ENCODE results near the gene KLK6.
"Not testable (repeated sequence)": the region's sequence is repeated elsewhere in the genome, so short reads cannot be mapped to it uniquely, and the experiment has no call there.

KLK6 gene

DNA sequence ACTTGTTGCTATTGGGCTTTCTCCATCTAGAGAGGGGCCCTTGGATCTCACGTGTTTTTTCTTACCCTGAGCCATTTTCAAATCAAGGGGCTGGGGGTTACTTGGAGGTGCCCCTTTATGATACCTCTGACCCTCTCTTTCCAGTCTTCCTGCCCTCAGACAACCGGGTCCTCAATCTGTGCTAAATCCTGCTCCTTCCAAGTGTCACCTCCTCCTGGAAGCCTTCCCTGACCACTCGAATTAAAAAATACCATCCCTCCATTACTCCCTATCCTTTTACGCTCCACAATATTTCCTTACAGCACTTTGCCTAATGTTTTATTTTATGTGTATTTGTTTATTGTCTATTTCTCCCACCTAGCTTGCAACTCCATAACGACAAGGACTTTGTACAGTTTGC, 28.7 kb upstream of the KLK6 start:
- H3K9ac ChIP-seq (ENCODE audit: low read length in 5 of 5): no peak overlapping the region
- H3K4me1 ChIP-seq (ENCODE audit: control insufficient read depth in 5 of 5, insufficient read depth in 5 of 5, low read length in 5 of 5): peaks cover 0 to 6% (median 0%) of the 10 kb centered on the region in 5 donors
- peaks cover 25 to 44% (median 36%) of the 10 kb centered on the region in 5 donors for H3K27me3 ChIP-seq (ENCODE audit: control insufficient read depth in 5 of 5, insufficient read depth in 4 of 5, low read length in 5 of 5)
- no peak overlapping the region for H3K4me3 ChIP-seq (ENCODE audit: low read depth in 1 of 5, low read length in 5 of 5)
- H3K9me3 ChIP-seq (ENCODE audit: control insufficient read depth in 5 of 5, low read length in 5 of 5): peaks cover 0 to 4% (median 0%) of the 10 kb centered on the region in 5 donors
- H3K27ac ChIP-seq (ENCODE audit: low read depth, low read length): no peak overlapping the region
- no peaks in the 10 kb centered on the region for H3K36me3 ChIP-seq (ENCODE audit: control insufficient read depth in 5 of 5, insufficient read depth in 5 of 5, low read length in 5 of 5)

DNA sequence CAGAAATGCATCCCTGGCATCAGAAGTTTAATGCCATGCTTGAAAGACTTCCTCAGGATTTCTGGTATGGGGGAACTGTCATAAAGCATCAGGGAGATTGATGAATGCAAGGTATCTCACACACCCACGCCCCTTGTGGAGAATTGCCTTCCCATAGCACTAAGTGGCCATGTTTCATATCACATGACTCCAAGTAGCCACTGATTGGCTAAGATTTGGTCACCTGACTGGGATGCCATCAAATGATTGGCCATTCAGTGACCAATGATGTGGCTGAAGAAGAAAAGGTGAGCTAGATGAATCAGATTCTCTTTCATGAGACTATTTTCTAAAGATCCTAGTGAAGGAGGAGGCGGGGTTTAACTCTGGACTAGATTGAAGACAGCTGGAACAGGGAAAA, 24.7 kb upstream of the KLK6 start:
- no peak overlapping the region for H3K9ac ChIP-seq (ENCODE audit: low read length in 5 of 5)
- H3K27ac ChIP-seq (ENCODE audit: low read depth, low read length): no peak overlapping the region
- H3K4me1 ChIP-seq (ENCODE audit: control insufficient read depth in 5 of 5, insufficient read depth in 5 of 5, low read length in 5 of 5): no peaks in the 10 kb centered on the region
- H3K36me3 ChIP-seq (ENCODE audit: control insufficient read depth in 5 of 5, insufficient read depth in 5 of 5, low read length in 5 of 5): no peaks in the 10 kb centered on the region
- no peak overlapping the region for H3K4me3 ChIP-seq (ENCODE audit: low read depth in 1 of 5, low read length in 5 of 5)
- peaks cover 0 to 4% (median 2%) of the 10 kb centered on the region in 5 donors for H3K9me3 ChIP-seq (ENCODE audit: control insufficient read depth in 5 of 5, low read length in 5 of 5)
- peaks cover 0 to 19% (median 7%) of the 10 kb centered on the region in 5 donors for H3K27me3 ChIP-seq (ENCODE audit: control insufficient read depth in 5 of 5, insufficient read depth in 4 of 5, low read length in 5 of 5)

DNA sequence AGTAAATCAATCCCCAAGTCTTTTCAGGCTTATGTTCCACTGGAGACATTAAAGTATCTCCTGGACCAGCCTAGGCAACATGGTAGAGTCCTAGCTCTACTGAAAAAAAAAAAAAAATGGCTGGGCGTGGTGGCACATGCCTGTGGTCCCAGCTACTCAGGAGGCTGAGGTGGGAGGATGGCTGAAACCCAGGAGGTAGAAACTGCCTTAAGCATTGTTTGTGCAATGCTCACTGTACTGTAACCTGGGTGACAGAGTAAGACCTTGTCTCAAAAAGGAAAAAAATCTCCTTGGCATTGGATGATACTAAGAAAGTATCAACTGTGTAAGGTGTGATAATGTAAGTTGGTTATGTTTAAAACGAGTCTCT, 23.3 kb upstream of the KLK6 start:
- no peak overlapping the region for H3K4me3 ChIP-seq (ENCODE audit: low read depth in 1 of 5, low read length in 5 of 5)
- H3K27me3 ChIP-seq (ENCODE audit: control insufficient read depth in 5 of 5, insufficient read depth in 4 of 5, low read length in 5 of 5): peaks cover 5 to 12% (median 6%) of the 10 kb centered on the region in 5 donors
- no peaks in the 10 kb centered on the region for H3K36me3 ChIP-seq (ENCODE audit: control insufficient read depth in 5 of 5, insufficient read depth in 5 of 5, low read length in 5 of 5)
- H3K27ac ChIP-seq (ENCODE audit: low read depth, low read length): no peak overlapping the region
- H3K4me1 ChIP-seq (ENCODE audit: control insufficient read depth in 5 of 5, insufficient read depth in 5 of 5, low read length in 5 of 5): no peaks in the 10 kb centered on the region
- peaks cover 0 to 4% (median 2%) of the 10 kb centered on the region in 5 donors for H3K9me3 ChIP-seq (ENCODE audit: control insufficient read depth in 5 of 5, low read length in 5 of 5)
- no peak overlapping the region for H3K9ac ChIP-seq (ENCODE audit: low read length in 5 of 5)

DNA sequence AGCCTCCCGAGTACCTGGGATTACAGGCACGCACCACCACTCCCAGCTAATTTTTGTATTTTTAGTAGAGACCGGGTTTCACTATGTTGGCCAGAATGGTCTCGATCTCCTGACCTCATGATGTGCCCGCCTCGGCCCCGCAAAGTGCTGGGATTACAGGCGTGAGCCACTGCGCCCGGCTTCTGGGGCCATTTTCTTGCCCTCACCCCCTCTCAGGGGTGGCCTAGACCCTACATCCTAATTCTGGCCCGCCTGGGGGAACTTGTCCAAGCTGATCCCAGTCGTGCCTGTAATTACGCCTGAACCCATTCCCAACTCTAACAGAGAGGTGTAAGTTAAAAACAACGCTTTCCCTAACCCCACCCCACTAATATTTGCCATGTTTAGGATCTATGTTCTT, 15.0 kb upstream of the KLK6 start:
- not testable (repeated sequence) for H3K27ac ChIP-seq (ENCODE audit: low read depth, low read length); H3K4me1 ChIP-seq (ENCODE audit: control insufficient read depth in 5 of 5, insufficient read depth in 5 of 5, low read length in 5 of 5); H3K36me3 ChIP-seq (ENCODE audit: control insufficient read depth in 5 of 5, insufficient read depth in 5 of 5, low read length in 5 of 5); H3K4me3 ChIP-seq (ENCODE audit: low read depth in 1 of 5, low read length in 5 of 5); H3K9me3 ChIP-seq (ENCODE audit: control insufficient read depth in 5 of 5, low read length in 5 of 5); H3K9ac ChIP-seq (ENCODE audit: low read length in 5 of 5)
- peaks cover 9 to 31% (median 18%) of the 10 kb centered on the region in 5 donors for H3K27me3 ChIP-seq (ENCODE audit: control insufficient read depth in 5 of 5, insufficient read depth in 4 of 5, low read length in 5 of 5)

DNA sequence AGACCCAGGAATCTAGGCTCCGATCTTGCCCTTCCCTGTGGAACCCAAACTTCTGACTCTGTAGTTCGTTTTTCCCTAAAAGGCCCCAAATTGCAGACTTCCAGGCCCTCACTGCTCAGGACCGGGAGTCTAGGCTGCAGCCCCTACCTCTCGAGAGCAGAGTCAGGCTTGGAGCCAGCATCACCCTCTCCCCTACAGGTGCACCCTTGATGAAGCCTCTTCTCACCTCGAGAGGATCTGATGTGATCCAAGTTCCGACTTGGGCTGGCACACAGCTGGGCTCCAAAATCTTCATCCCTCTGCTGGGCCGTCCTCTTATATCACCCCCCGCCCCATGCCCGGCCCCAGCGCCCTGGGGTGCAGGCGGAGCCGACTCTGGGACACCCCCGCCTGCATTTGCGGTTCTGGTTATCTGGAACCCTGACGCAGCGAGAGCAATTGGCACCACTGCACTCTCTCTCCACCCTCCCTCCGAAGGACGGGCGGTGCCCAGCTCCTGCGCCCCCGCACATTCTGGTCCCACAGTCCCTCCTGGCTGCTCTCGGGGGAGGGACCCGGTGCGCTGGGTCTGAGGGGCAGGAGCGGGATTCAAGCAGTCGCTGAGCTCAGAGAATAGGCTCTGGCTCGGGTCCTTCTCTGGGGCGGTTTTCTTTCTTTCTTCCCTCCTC, 14.4 kb upstream of the KLK6 start, which contains the start of gene KLK7:
KLK7 (minus strand) TSS at position 293 of the 668 bp plus-strand sequence. CDS start 1,518 bp downstream, outside the sequence.
- Histone ChIP-seq H3K4me3 (ENCODE audit: low read depth in 1 of 5, low read length in 5 of 5) (no peak within 1 kb of the TSS), H3K9me3 (ENCODE audit: control insufficient read depth in 5 of 5, low read length in 5 of 5) (no peaks in the 10 kb centered on the region), H3K36me3 (ENCODE audit: control insufficient read depth in 5 of 5, insufficient read depth in 5 of 5, low read length in 5 of 5) (no peaks in the 10 kb centered on the region), H3K27me3 (ENCODE audit: control insufficient read depth in 5 of 5, insufficient read depth in 4 of 5, low read length in 5 of 5) (peaks cover 9 to 32% (median 17%) of the 10 kb centered on the region in 5 donors), H3K27ac (ENCODE audit: low read depth, low read length) (no peak within 1 kb of the TSS), H3K4me1 (ENCODE audit: control insufficient read depth in 5 of 5, insufficient read depth in 5 of 5, low read length in 5 of 5) (no peaks in the 10 kb centered on the region), H3K9ac (ENCODE audit: low read length in 5 of 5) (no peak within 1 kb of the TSS)

DNA sequence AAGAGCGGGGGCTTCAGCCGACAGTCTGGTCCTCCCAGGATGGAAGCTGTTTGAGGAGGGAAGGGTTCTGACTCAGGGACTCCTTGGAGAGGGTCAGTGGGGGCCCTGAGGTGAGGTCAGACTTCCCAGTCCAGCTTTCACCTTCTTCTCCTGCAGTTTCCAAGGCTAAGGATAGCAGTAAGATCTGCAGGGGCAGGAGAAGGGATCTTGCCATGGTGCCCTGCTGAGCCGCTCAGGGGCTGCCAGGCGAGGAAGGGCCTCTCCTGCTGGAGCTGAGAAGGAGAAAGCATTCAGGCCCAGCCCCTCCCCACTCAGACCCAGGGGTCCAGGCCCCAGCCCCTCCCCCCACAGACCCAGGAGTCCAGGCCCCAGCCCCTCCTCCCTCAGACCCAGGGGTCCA, 12.8 kb upstream of the KLK6 start:
- no peak overlapping the region for H3K9ac ChIP-seq (ENCODE audit: low read length in 5 of 5)
- H3K27me3 ChIP-seq (ENCODE audit: control insufficient read depth in 5 of 5, insufficient read depth in 4 of 5, low read length in 5 of 5): peaks cover 12 to 38% (median 18%) of the 10 kb centered on the region in 5 donors
- no peak overlapping the region for H3K4me3 ChIP-seq (ENCODE audit: low read depth in 1 of 5, low read length in 5 of 5)
- no peaks in the 10 kb centered on the region for H3K4me1 ChIP-seq (ENCODE audit: control insufficient read depth in 5 of 5, insufficient read depth in 5 of 5, low read length in 5 of 5)
- no peaks in the 10 kb centered on the region for H3K9me3 ChIP-seq (ENCODE audit: control insufficient read depth in 5 of 5, low read length in 5 of 5)
- H3K36me3 ChIP-seq (ENCODE audit: control insufficient read depth in 5 of 5, insufficient read depth in 5 of 5, low read length in 5 of 5): no peaks in the 10 kb centered on the region
- H3K27ac ChIP-seq (ENCODE audit: low read depth, low read length): no peak overlapping the region

DNA sequence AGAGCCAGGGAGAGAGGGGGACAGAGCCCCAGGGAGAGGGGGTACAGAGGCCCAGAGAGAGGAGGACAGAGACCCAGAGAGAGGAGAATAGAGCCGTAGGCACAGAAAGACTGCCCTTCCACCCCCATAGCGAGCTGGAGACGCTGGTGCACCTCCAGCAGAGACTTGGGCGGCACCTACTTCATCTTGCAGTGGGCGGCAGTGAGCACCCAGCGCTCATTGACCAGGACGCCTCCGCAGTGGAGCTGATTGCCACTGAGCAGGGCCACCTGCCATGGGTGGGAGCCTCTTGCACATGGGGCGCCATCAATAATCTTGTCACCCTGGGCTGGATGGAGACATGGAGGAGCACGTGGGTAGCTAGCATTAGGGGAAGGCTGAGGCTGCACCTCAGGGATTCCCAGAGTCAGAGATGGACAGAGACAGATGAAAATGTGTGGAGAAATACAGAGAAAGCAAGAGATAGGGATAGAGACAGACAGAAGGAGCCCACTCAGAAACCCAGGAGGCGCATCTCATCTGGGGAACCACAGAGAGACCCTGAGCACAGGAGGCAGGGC, 12.3 kb upstream of the KLK6 start:
- Histone ChIP-seq H3K9ac (ENCODE audit: low read length in 5 of 5) (no peak overlapping the region), H3K36me3 (ENCODE audit: control insufficient read depth in 5 of 5, insufficient read depth in 5 of 5, low read length in 5 of 5) (no peaks in the 10 kb centered on the region), H3K27me3 (ENCODE audit: control insufficient read depth in 5 of 5, insufficient read depth in 4 of 5, low read length in 5 of 5) (peaks cover 12 to 38% (median 22%) of the 10 kb centered on the region in 5 donors), H3K27ac (ENCODE audit: low read depth, low read length) (no peak overlapping the region), H3K9me3 (ENCODE audit: control insufficient read depth in 5 of 5, low read length in 5 of 5) (no peaks in the 10 kb centered on the region), H3K4me1 (ENCODE audit: control insufficient read depth in 5 of 5, insufficient read depth in 5 of 5, low read length in 5 of 5) (no peaks in the 10 kb centered on the region), H3K4me3 (ENCODE audit: low read depth in 1 of 5, low read length in 5 of 5) (no peak overlapping the region)

DNA sequence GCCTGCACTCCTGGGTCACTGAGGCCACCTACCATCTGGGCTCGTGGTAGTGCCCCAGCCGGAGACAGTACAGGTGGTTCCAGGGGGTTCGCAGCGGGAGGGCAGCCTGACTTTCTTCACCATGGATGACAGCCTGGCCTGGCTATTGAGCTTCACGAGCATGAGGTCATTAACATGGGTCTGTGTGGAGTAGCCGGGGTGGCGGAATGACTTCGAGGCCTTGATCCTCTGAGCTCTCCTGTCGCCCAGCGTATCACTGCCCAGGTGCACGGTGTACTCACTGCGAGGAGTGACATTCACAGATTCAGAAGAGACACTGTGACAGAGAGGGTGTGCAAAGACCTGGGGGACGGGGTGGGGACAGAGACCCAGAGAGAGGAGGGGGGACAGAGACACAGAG, 10.8 kb upstream of the KLK6 start:
- no peaks in the 10 kb centered on the region for H3K9me3 ChIP-seq (ENCODE audit: control insufficient read depth in 5 of 5, low read length in 5 of 5)
- H3K4me3 ChIP-seq (ENCODE audit: low read depth in 1 of 5, low read length in 5 of 5): no peak overlapping the region
- H3K4me1 ChIP-seq (ENCODE audit: control insufficient read depth in 5 of 5, insufficient read depth in 5 of 5, low read length in 5 of 5): no peaks in the 10 kb centered on the region
- peaks cover 17 to 39% (median 22%) of the 10 kb centered on the region in 5 donors for H3K27me3 ChIP-seq (ENCODE audit: control insufficient read depth in 5 of 5, insufficient read depth in 4 of 5, low read length in 5 of 5)
- H3K36me3 ChIP-seq (ENCODE audit: control insufficient read depth in 5 of 5, insufficient read depth in 5 of 5, low read length in 5 of 5): no peaks in the 10 kb centered on the region
- no peak overlapping the region for H3K9ac ChIP-seq (ENCODE audit: low read length in 5 of 5)
- H3K27ac ChIP-seq (ENCODE audit: low read depth, low read length): no peak overlapping the region

DNA sequence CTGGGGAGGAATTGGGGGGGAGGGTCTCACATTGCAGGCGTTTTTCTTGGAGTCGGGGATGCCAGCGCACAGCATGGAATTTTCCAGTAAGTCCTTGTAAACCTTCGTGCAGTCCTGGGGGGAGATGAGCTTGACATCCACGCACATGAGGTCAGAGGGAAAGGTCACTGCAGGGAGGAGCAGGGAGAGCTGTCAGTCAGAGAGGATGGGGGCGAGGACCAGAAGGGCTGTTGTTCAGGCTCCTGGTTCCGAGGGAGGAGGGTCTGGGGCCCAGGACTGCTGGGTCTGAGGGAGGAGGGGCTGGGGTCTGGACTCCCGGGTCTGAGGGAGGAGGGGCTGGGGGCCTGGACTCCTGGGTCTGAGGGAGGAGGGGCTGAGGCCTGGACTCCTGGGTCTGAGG, 10.4 kb upstream of the KLK6 start:
- Histone ChIP-seq H3K4me3 (ENCODE audit: low read depth in 1 of 5, low read length in 5 of 5) (no peak overlapping the region), H3K9ac (ENCODE audit: low read length in 5 of 5) (no peak overlapping the region), H3K27ac (ENCODE audit: low read depth, low read length) (no peak overlapping the region), H3K36me3 (ENCODE audit: control insufficient read depth in 5 of 5, insufficient read depth in 5 of 5, low read length in 5 of 5) (no peaks in the 10 kb centered on the region), H3K9me3 (ENCODE audit: control insufficient read depth in 5 of 5, low read length in 5 of 5) (no peaks in the 10 kb centered on the region), H3K27me3 (ENCODE audit: control insufficient read depth in 5 of 5, insufficient read depth in 4 of 5, low read length in 5 of 5) (peaks cover 17 to 39% (median 22%) of the 10 kb centered on the region in 5 donors), H3K4me1 (ENCODE audit: control insufficient read depth in 5 of 5, insufficient read depth in 5 of 5, low read length in 5 of 5) (no peaks in the 10 kb centered on the region)

DNA sequence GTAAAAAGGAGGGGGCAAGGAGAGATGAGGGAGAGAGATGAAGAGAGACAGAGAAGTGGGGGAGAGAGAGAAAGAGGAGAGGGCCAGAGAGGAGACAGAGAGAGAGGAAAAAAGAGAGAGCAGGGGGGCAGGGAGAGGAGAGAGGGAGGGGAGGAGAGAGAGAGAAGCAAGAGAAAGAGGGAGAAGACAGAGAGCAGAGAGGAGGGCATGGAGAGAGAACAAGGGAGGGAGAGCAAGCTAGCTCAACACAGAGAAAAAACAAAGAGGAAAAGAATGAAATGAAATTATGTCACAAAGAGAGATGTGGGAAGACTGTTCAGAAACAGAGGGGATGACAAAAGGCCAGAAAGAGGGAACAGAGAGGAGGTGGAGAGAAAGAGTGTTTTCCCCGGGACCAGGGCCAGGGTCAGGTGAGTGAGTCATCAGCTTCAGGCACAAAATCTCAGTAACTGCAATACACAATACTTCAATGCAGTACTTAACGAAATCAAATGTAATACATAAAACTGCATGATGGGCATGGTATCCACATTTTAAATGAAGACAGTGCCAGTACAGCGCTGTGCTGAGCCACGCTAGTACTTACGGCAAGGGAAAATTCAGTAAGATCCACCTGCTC, 9.5 kb upstream of the KLK6 start:
- Histone ChIP-seq H3K27ac (ENCODE audit: low read depth, low read length) (no peak overlapping the region), H3K4me3 (ENCODE audit: low read depth in 1 of 5, low read length in 5 of 5) (no peak overlapping the region), H3K9me3 (ENCODE audit: control insufficient read depth in 5 of 5, low read length in 5 of 5) (no peaks in the 10 kb centered on the region), H3K27me3 (ENCODE audit: control insufficient read depth in 5 of 5, insufficient read depth in 4 of 5, low read length in 5 of 5) (peaks cover 16 to 35% (median 22%) of the 10 kb centered on the region in 5 donors), H3K36me3 (ENCODE audit: control insufficient read depth in 5 of 5, insufficient read depth in 5 of 5, low read length in 5 of 5) (no peaks in the 10 kb centered on the region), H3K4me1 (ENCODE audit: control insufficient read depth in 5 of 5, insufficient read depth in 5 of 5, low read length in 5 of 5) (no peaks in the 10 kb centered on the region), H3K9ac (ENCODE audit: low read length in 5 of 5) (no peak overlapping the region)

Measured in subcutaneous abdominal adipose tissue (tissue), 5 donors.